ENCODE results near the gene SEC22C.

- TF ChIP-seq CTCF (conservative IDR thresholded peaks at IDR 0.05 in 1 of 2, IDR thresholded peaks at IDR 0.05 in 1 of 2; ENCODE audit: low read depth in 1 of 2, low read length in 2 of 2) (no peak), EZH2 (IDR thresholded peaks at IDR 0.05; ENCODE audit: low read length, missing control alignments) (no peak)
These were observed 31.2 kb upstream of the SEC22C start for GRCh38 chr3:42612928-42613327.
